Measurements from ENCODE around the gene CISH.
A peak's percentile ranks its signal among the peaks of the same experiment; 100 is the strongest.

The CISH gene

GRCh38 chr3:50580683-50581458 lies 30.7 kb downstream of the CISH start:
- H3K4me3 ChIP-seq (ENCODE audit: low read depth, low read length): no peak overlapping the region
- DNase-seq (ENCODE audit: low read depth): no peak

DNA sequence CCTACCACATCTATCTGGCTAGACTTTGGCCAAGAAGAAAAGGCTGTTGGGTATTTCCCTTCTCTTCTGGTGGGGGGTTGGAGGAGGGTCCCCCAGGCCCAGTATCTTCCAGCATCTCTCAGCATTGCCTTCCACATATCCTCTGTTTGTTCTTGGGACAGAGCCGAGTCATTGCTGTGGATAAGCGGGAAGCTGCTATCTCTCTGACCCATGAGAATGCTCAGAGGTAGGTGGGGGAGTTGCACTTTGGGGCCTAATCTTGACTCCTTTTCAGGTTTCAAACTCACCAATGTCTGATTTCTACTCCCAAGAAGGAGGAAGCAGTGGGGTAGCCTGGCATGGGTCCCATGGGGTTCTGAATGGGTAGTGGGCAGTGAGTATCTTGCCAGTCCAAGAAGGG lies 34.2 kb downstream of the CISH start:
- DNase-seq (ENCODE audit: low read depth): no peak
- H3K4me3 ChIP-seq (ENCODE audit: low read depth, low read length): no peak overlapping the region

GRCh38 chr3:50575372-50575771 lies 36.2 kb downstream of the CISH start:
- no peak overlapping the region for H3K4me3 ChIP-seq (ENCODE audit: low read depth, low read length)
- DNase-seq (ENCODE audit: low read depth): no peak

DNA sequence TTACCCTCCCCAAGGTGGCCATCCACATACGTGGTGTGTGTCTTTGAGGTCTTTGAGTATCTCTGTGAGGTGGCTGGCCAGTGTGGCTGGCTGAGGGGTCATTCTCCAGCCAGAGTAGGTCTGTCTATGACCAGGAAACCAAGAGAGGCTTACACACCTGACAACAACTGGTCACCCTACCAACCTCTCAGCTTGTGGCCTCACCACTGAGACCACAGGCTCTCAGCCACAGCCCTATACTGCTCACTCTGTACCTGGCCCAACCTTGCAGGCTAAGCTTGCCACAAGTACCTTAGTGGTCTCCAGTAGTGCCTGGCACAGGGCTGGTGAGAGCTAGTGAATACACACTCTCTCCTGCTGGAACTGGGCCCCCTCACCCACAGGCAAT lies 37.1 kb downstream of the CISH start:
- H3K4me3 ChIP-seq (ENCODE audit: low read depth, low read length): no peak overlapping the region
- DNase-seq (ENCODE audit: low read depth): no peak

DNA sequence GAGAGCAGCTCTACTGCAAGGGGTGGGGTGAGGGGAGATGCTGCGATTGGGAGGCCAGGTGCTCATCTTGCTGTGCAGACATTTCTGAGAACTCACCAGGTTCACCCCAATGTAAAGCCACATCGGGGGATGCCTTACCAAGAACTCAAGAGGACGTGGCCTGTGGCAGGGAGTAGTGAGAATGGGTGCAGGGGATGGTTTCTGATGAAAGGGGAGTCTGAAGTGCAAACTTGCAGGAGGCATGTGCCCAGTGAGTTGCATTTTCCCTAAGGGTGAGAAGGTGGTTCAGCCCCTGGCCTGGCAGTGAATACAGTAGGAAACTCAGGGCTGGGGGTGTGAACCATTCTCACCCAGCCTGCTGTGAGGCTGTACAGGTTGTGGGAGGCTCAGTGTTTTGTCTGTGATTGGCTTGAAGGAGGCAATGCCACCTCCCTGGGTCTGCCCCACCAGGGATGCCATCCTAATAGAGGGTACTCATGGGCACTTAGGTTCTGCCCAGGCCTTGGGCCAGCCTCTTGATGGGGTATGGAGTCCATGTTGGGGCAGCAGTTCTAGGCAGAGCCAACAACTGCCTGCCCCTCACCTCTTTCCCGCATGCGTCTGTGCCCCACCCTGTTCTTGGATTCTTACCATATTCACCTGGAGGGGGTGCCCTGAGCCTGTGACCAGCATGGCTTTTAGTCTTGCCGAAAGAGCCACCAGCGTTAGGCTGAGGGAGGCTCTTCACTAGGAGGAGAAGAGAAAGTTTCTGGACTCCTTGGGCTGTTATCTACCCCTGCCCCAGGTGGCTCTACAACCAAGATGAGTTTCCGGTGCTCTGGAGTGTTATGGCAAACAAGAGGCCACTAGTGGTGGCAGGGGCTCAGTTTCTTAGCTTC lies 37.8 kb downstream of the CISH start:
- no peak overlapping the region for H3K4me3 ChIP-seq (ENCODE audit: low read depth, low read length)
- DNase-seq (ENCODE audit: low read depth): no peak

- DNase-seq (ENCODE audit: low read depth): no peak
- H3K4me3 ChIP-seq (ENCODE audit: low read depth, low read length): no peak overlapping the region
Measured at GRCh38 chr3:50572801-50573371, 38.7 kb downstream of the CISH start.

DNA sequence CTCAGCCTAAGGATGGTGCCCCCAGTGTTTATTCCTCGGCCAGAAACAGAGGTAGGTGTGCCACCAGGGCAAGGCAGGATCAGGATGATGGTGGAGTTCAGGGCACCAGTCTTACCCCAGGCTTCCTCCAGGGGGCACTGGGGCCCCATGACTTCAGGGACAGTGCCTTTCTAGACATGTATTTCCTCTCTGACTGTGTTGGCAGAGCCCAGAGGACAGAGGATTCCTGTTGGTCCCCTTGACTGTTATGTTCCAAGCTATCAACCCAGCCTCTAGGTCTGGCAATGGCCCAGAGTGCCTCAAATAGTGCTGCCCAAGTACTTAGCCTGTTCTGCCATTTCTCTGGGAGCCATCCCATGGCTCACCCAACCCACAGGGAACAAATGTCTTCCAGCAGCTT lies 39.4 kb downstream of the CISH start:
- DNase-seq (ENCODE audit: low read depth): no peak
- H3K4me3 ChIP-seq (ENCODE audit: low read depth, low read length): no peak overlapping the region

- DNase-seq (ENCODE audit: low read depth): no peak
- no peak overlapping the region for H3K4me3 ChIP-seq (ENCODE audit: low read depth, low read length)
Measured at GRCh38 chr3:50571486-50571885, 40.1 kb downstream of the CISH start.

DNA sequence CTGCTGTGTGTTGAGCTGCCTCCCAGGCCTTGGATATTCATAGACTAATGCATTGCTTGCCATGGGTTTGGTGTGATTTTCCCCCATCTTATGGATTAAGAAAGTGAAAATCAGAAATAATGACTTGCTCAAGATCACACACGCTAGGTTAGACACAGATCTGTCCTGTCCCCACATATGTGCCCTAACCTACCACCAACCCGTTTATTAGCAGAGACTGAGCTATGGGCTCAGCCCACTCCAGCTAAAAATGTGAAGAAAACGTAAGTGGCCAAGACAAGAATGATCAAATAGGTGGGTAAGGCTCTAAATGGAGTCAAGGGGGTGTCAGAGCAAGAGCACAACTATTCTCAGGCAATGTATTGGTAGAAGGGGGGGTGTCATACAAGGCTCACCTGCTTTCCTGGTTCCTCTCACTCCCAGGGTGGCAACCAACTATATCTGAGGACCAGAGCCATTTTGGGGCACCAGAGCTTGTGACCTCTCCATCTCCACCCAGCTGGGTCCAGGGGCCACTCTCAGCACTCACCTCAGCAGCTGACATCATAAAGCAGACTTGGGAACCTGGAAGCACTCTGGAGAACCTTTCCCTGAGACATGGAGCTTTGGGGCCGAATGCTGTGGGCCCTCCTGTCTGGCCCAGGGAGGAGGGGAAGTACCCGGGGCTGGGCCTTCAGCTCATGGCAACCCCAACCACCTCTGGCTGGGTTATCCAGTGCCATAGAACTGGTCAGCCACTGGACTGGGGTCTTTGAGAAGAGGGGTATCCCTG lies 40.9 kb downstream of the CISH start:
- H3K4me3 ChIP-seq (ENCODE audit: low read depth, low read length): peak overlapping the region; percentile 97
- DNase-seq (ENCODE audit: low read depth): no peak

- peak; percentile 76 for DNase-seq (ENCODE audit: low read depth)
- peak within 1 kb of the TSS; percentile 97 for H3K4me3 ChIP-seq (ENCODE audit: low read depth, low read length)
Measured at GRCh38 chr3:50568947-50569749, 42.4 kb downstream of the CISH start, which contains the start of gene HEMK1. TSS of gene HEMK1 (plus strand) at chr3:50569522. CDS start at chr3:50571105, 1,583 bp downstream.

GRCh38 chr3:50567386-50568167 lies 44.0 kb downstream of the CISH start, which contains the start of gene C3orf18:
TSS of gene C3orf18 (minus strand) at chr3:50567747. CDS start at chr3:50565699, 2,048 bp downstream.
- H3K4me3 ChIP-seq (ENCODE audit: low read depth, low read length): peak within 1 kb of the TSS; percentile 97
- DNase-seq (ENCODE audit: low read depth): peak; percentile 62

DNA sequence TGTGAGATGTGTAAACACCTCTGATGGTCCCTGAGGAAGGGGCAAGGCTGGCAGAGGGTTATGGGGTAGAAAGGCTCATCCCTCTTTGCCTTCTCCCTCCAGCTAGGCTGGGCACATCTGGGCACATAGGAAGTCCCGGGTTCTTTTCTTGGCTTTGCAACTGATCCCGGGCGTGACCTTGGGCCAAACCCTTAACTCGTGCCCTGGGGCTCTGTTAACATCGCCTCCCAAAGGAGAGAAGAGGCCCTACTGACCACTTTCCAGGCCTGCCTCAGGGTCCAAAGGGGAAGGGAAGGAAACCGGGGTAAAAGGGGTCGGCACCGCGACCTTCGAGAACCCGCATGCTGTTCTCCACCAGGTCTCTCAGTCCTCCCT lies 44.6 kb downstream of the CISH start:
- peak overlapping the region; percentile 57 for H3K4me3 ChIP-seq (ENCODE audit: low read depth, low read length)
- no peak for DNase-seq (ENCODE audit: low read depth)

GRCh38 chr3:50564321-50564720 lies 47.3 kb downstream of the CISH start:
- H3K4me3 ChIP-seq (ENCODE audit: low read depth, low read length): no peak overlapping the region

GRCh38 chr3:50563867-50564266 lies 47.7 kb downstream of the CISH start:
- no peak overlapping the region for H3K4me3 ChIP-seq (ENCODE audit: low read depth, low read length)
- DNase-seq (ENCODE audit: low read depth): no peak

More at GRCh38 chr3:50564321-50564720, 47.3 kb downstream of the CISH start:
- no peak for DNase-seq (ENCODE audit: low read depth)

GRCh38 chr3:50562861-50563260 lies 48.7 kb downstream of the CISH start:
- DNase-seq (ENCODE audit: low read depth): no peak
- H3K4me3 ChIP-seq (ENCODE audit: low read depth, low read length): no peak overlapping the region

DNA sequence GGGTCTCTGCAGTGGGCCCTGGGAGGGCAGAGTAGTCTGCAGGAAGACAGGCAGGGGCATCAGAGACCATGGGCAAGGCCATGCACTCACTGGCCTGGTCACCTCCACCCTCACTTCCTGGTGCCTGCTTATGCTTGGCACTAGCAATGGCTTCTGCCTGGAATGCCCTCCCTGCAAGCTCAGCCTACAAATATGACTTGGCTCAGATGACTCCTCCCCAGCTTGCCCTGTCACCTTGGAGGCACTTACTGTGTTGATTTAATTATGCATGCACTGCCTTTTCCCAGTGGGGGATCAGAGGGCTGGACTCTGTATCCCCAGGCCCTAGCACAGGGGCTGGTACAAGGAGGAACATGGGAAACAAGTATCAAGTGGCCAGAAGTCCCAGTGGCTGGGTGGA lies 51.9 kb downstream of the CISH start:
- H3K4me3 ChIP-seq (ENCODE audit: low read depth, low read length): no peak overlapping the region
- no peak for DNase-seq (ENCODE audit: low read depth)

GRCh38 chr3:50557915-50558314 lies 53.7 kb downstream of the CISH start:
- H3K4me3 ChIP-seq (ENCODE audit: low read depth, low read length): no peak overlapping the region
- no peak for DNase-seq (ENCODE audit: low read depth)

- no peak overlapping the region for H3K4me3 ChIP-seq (ENCODE audit: low read depth, low read length)
- DNase-seq (ENCODE audit: low read depth): no peak
Measured at GRCh38 chr3:50557106-50557505, 54.5 kb downstream of the CISH start.
